HG02840 (cell line): ENCODE measurements around the gene CCDC154.

Experiments used
- ATAC-seq: cut with Tn5 transposase; IDR thresholded peaks from one replicate; pipeline ENCODE4 v1.9.1; 2021; ENCODE audit warnings: mild to moderate bottlenecking, moderate library complexity, moderate number of reproducible peaks; ENCODE audit not compliant: unreplicated experiment, low FRiP score

CCDC154 gene

GRCh38 chr16:1427473-1428461 lies 16.6 kb downstream of the CCDC154 start:
- no peak for ATAC-seq

DNA sequence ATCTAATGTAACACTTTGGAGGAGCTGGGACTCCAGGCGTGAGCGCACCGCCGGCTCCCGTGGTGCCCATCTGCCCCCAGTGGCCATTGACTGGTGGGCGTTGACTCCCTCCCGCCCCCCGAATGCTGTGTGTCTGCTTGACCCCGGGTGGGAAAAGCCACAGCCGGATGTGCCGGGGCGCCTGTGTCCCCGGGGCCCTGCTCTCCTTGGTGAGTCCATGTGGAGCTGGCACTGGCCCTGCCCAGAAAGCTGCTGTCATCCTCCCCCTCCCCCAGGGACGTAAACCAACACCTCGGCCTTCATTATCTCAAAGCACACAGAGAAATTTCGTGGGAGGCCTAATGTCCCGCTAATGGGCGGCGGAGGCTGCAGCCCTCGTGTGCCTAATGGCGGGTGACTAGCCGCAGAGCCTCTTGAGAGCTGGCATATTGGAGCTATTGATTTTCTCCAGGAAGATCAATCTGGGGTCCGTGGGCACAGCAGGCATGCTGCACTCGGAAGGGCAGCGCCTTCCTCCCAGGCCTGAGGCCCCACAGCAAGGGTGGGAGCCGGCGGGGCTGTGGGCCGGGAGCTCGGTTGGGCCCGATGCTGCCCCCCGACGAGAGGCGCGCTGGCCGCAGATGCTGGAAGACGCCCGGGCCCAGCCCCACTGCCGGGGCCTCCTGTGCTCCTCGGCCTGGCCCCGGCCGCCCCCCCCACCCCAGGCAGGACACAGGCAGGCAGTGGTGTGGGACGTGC lies 17.5 kb downstream of the CCDC154 start:
- ATAC-seq, result no peak

DNA sequence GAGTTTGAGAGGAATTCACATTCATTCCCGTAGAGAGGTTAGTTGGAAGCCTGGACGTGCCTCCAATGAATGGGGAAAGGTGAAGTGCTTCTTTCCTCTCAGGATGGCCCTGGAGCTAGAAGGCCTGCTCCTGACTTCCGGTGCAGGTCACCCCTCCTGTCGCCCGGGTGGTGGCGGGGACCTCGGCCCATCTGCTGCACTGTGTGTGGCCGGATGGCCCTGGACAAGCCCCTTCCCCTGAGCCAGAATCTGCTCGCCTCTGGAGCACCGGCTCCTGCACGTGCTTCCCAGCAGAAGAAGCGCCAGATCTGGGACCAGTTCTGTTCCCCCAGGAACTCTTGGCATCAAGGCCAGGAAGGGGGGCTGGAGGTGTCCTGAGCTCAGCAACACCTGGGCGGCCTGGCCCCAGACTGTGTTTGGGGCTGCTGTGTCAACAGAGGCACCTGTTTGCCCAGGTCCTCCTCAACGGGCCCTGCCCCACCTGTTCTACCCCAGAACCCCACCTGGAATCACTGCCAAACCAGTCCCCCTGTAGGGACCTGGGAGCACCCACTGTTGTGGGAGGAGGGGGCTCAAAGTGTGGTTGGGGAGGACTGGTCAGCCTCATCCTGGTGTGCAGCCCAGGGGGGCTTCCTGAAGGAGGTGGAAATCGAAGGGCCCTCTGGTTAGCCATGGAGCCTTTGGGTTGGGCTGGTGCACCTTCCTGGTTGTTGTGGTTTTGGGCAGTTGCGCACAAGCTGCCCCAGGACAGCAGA lies 18.6 kb downstream of the CCDC154 start:
- ATAC-seq, result no peak

DNA sequence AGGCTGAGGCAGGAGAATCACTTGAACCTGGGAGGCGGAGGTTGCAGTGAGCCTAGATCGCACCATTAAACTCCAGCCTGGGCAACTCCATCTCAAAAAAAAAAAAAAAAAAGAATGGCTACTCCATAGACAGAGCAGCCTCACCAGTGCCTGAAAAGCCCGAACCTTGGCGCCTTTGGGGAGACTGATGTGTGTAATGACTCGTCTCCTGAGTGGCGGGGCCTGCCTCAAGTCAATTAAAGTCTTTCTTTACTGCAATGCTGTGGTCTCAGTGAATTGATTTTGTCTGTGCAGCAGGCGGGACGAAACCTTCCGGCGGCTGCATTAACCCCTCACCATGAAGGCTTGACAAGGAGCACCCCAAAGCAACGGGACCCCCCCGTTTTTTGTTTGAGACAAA lies 20.3 kb downstream of the CCDC154 start:
- no peak for ATAC-seq

- no peak for ATAC-seq
Observed at GRCh38 chr16:1422076-1422475, 22.3 kb downstream of the CCDC154 start.

GRCh38 chr16:1420111-1420539 lies 24.2 kb downstream of the CCDC154 start:
- ATAC-seq, result peak; percentile 11

DNA sequence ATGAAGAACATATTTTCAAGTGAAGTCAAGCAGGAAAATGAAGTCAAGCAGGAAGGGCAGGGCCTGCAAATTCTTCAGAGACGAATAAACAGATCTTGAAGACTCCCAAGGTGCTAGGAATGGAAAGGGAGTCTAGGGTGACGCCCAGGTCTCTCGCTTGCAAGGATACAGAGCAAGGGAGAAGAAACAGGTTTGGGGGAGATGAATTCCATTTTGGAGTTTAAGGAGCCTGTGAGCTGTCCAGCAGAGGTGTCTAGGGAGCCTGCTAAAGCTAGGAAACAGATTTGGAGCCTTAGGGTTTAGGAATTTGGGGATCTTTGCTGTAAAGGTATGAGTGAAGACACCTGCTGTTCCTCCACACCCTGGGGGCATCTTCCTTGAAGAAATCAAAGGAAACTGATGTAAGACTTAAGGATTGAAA lies 27.8 kb downstream of the CCDC154 start:
- no peak for ATAC-seq

DNA sequence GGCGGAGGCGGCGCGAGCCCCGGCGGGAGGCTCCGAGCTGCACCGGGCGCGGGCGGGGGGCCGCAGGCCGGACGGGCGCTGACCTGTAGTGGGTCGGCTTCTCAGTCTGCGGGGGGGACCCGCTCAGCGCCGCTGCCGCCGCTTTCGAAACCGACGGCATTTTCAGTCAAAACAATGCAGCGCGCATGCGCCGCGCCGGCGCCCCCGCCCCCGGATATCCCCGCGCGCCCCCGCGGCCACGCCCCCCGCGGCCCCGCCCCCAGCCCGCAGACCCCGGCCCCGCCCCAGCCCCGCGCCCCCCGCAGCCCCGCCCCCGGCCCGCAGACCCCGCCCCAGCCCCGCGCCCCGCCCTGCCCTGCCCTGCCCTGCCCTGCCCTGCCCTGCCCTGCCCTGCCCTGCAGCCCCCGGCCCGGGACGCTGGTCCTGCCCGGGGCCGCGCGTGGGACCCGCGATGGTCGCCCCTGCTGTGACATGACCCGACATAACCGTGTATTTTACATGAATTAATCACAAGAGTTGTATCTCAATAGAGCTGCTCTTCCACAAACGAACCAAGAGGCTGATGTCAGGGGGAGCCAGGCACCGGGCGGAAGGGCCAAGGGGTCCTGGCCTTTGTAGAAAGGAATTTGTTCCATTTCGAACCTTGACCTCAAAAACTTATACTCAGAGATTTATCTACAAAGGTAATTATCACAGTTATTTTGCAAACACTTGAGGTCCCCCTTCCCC lies 29.7 kb downstream of the CCDC154 start, which contains the start of gene UNKL:
UNKL (minus strand) TSS at position 173 of the 729 bp plus-strand sequence; CDS start at position 160, 13 bp downstream.
- ATAC-seq, result peak; percentile 51

GRCh38 chr16:1413684-1414531 lies 30.4 kb downstream of the CCDC154 start:
- ATAC-seq, result peak; percentile 38

- ATAC-seq, result no peak
Observed at GRCh38 chr16:1412847-1413246, 31.5 kb downstream of the CCDC154 start.

GRCh38 chr16:1408171-1408837 lies 36.1 kb downstream of the CCDC154 start:
- peak; percentile 66 for ATAC-seq

DNA sequence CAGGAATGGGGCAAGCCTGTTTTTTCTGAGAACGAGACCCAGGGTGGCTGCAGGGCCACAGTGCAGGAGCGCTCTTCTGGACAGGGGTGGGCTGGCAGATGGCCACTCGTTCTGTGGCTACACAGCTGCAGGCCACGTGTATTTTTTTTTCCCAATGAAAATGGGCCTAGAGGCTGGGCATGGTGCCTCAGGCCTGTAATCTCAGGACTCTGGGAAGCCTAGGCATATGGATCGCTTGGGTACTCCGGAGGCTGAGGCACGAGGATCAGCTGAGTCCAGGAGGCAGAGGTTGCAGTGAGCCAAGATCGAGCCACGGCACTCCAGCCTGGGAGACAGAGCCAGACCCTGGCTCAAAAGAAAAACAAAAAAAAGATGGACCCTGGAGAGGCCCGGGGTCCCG lies 36.6 kb downstream of the CCDC154 start:
- peak; percentile 16 for ATAC-seq

- no peak for ATAC-seq
Observed at GRCh38 chr16:1403733-1404132, 40.6 kb downstream of the CCDC154 start.

DNA sequence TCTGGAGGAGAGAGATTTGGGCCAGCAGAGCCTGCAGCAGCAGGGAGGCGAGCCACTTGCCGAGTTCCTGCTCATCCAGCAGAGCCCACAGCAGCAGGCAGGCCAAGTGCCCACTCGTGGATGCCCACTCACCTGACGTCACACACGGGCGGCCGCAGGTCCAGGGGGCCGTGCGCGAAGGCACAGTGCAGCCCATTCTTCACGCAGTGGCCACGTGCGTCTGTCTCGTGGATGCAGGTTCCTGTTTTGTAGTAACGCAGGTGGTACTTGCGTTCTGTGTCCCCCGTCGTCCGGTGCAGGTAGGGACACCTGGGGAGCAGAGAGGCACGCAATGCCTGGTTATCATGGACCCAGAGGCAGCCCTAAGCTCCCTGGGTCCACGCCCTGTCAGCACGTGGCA lies 41.3 kb downstream of the CCDC154 start:
- ATAC-seq, result no peak

DNA sequence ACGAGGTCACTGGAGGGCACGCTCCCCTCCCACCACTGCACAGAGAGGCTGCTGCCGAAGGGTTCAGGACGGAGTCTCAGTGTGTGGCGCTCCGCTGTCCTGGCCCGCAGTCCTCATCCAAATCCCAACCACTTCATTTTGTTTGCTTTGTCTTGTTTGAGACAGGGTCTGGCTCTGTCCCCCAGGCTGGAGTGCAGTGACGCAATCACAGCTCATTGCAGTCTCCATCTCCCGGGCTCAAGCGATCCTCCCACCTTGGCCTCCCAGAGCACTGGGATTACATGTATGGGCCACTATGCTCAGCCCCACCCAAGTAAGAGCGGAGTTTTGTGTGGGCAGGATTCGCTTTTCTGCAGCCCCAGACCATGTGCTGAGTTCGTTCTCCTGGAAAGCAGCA lies 42.6 kb downstream of the CCDC154 start:
- ATAC-seq, result no peak

DNA sequence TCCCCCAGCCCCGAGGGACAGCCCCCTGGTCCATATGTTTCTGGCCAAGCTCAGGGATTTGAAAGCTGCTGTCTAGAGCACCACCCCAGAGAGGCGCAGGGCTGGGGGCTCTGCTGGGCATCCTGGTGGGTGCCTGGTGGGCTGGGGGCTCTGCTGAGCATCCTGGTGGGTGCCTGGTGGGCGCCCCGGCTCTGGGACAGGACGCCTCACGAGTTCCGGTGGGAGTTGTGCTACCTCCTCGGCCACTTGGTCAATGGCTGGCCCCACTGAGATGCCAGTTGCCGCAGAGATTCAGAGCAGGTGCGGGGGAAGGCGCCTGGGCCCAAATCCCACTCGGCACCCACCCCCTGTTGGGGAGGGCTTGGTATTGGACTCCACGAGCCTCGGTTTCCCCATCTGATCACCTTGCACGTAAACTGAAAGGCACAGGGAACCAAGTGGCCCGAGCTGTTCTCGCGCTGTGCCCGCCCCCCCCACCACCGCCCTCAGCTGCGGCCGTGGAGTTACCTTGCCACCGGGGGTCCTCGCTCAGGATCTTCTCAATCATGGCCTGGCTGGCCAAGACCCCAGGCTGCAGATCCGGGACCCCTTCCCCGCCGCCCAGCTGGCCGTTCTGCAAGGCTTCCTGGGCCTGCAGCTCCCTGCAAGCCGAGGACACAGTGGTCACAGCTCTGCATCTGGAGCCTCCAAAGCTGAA lies 43.1 kb downstream of the CCDC154 start:
- no peak for ATAC-seq

DNA sequence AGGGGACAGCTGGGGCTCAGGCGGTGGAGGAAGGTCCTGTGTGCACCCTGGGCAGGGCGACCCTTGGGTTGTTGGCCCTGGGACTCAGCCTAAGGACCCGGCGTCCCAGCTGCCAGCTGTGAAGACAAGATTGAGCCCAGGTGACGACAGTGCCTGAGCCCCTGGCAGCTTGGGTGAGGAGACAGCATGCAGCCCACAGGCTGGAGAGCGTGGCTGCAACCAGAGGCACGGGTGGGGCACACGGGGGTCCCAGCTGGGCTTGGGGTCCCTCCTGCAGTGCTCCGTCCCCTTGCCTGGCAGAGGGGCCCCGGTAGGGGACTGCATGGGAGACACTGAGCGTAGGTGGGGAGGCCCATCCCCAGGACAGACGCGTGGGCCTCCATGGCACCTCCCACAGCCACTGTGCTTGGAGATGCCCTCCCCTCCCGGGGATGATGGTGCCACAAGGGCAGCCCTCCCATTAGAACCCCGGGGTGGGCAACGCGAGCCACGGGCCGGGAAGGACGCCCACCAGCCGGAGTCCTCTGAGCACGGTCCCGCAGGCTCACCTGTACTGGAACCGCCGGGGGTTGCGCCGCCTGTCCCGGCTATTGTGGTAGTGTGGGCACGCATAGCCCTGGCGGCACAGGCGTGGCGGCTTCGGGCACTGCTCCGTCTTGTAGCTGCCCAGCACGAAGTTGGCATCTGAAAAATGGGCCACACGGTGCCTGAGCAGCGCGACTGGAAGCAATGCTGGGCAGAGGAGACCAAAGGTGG lies 45.4 kb downstream of the CCDC154 start:
- no peak for ATAC-seq
